ENCODE measurements around the gene EMC6.
"Not testable (repeated sequence)": the region's sequence is repeated elsewhere in the genome, so short reads cannot be mapped to it uniquely, and the experiment has no call there.

DNA sequence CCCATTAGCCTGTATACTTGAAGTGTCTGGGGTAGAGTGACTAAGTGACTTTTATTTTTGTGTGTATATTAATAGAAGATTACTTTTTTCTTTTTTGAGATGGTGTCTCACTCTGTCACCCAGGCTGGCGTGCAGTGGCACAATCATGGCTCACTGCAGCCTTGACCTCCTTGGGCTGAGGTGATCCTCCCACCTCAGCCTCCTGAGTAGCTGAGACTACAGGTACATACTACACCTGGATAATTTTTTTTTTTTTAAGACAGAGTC, 37.0 kb downstream of the EMC6 start:
- TF ChIP-seq, protein P1, sequence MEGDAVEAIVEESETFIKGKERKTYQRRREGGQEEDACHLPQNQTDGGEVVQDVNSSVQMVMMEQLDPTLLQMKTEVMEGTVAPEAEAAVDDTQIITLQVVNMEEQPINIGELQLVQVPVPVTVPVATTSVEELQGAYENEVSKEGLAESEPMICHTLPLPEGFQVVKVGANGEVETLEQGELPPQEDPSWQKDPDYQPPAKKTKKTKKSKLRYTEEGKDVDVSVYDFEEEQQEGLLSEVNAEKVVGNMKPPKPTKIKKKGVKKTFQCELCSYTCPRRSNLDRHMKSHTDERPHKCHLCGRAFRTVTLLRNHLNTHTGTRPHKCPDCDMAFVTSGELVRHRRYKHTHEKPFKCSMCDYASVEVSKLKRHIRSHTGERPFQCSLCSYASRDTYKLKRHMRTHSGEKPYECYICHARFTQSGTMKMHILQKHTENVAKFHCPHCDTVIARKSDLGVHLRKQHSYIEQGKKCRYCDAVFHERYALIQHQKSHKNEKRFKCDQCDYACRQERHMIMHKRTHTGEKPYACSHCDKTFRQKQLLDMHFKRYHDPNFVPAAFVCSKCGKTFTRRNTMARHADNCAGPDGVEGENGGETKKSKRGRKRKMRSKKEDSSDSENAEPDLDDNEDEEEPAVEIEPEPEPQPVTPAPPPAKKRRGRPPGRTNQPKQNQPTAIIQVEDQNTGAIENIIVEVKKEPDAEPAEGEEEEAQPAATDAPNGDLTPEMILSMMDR (optimal IDR thresholded peaks at IDR 0.05 in 1 of 3, IDR thresholded peaks at IDR 0.05 in 1 of 3, conservative IDR thresholded peaks at IDR 0.05 in 1 of 3; ENCODE audit: extremely low read depth in 1 of 3, insufficient read depth in 2 of 3, low read length in 3 of 3) = not testable (repeated sequence)
- not testable (repeated sequence) for TF ChIP-seq EZH2 (IDR thresholded peaks at IDR 0.05; ENCODE audit: low read length)

Measured in keratinocyte (primary cell).